Right hindlimb (tissue), 1 donor: Measurements from ENCODE around the gene MTUS2.

ENCODE experiments used
- DNase-seq: peaks from one replicate; pipeline ENCODE4 v3.0.0-alpha.2; 2018

The MTUS2 gene

GRCh38 chr13:29266756-29267733 lies 446.9 kb downstream of the MTUS2 start:
- DNase-seq = no peak

- DNase-seq = no peak
These were observed 450.3 kb downstream of the MTUS2 start for GRCh38 chr13:29270271-29270985.

- DNase-seq = no peak
These were observed 451.5 kb downstream of the MTUS2 start for GRCh38 chr13:29271606-29272005.

DNA sequence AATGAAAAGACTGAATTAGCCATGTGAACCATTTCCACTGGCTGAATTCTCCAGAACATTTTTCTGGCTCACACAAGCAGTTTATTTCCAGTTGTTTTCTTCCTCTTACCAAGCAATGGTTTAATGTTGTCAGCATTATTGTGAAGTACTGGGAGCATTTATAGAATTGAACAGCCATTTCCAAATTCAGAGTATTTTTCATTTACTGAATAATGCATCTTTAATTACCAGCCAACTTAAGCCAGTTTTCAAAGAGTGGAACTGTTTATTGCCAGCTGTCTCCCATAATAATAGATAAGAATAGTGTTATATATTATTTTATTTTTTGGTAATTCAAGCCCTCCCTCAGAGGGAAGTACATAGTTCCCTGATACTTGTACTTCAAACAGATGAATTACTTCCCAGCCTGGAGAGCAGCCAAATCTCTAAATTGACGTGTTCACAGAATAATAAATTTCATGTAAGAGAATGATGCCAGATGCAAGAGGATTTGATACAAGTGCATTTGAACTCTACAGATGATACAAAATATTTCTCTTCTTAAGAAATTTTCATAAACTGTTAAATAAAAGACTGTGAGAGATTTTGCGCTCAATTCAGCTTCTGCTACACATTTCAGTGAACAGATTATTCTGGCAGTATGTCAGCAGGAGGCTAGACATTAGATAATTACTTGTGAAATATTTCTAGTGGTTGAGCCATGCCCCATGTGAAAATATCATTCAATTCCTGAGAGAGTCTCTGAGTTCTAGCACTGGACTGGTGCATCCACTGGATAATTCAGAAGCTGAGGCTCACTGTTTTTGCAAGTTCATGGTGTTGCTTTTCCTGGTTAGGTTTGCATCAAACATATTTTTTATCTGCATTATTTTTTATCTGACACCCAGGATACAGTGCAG lies 459.5 kb downstream of the MTUS2 start:
- no peak for DNase-seq

GRCh38 chr13:29281932-29282495 lies 461.9 kb downstream of the MTUS2 start:
- no peak for DNase-seq

- DNase-seq = no peak
These were observed 464.6 kb downstream of the MTUS2 start for GRCh38 chr13:29284726-29285125.

DNA sequence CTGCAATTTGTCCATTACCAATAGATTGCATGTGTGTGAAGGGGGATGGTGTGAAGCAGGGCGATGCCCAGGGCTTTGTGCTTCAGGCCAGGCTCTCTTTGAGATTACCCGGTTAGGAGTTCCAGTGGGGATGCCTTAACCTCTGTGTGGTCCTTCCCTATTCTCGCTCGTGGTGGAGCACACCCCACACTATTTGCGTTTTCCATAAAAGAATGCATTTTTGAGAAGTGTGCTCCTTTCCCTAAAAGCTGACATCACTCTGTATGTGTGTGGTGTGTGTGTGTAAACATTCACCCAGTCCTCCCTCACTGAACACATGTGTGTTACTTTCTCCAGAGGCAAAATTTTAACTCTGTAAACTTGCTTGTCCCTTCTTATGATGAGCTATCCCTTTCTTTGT lies 467.1 kb downstream of the MTUS2 start:
- DNase-seq = no peak

GRCh38 chr13:29292045-29292444 lies 471.9 kb downstream of the MTUS2 start:
- no peak for DNase-seq

- no peak for DNase-seq
These were observed 474.7 kb downstream of the MTUS2 start for GRCh38 chr13:29294821-29295220.

DNA sequence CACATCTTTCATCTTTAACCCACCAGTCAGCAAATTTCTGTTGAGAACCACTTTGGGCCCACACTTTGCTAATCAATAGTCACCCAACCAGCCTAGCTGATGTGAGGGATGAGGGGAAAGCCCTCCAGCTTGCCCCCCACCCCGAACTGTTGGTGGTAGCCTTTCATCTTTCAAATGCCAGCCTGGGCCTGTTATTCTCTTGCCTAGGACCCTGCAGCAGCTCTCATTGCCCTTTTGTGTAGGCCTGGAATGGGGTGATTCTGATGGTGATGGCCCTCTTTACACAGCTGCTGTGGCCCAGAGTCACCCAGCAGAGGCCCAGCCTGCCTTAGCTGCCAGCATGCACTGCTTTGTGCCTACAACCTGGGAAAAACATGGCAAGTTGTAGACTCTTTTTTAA lies 480.9 kb downstream of the MTUS2 start:
- no peak for DNase-seq

DNA sequence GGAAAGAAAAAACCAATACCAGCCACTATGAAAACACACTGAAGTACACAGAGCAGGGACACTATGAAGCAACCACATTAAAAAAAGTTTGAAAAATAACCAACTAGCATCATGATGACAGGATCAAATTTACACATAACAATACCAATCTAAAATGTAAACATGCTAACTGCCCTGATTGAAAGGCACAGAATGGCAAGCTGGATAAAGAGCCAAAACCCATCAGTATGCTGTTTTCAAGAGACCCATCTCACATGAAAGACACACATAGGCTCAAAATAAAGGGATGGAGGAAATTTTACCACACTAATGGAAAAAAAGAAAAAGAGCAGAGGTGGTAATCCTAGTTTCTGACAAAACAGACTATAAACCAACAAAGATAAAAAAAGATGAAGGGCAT lies 484.0 kb downstream of the MTUS2 start:
- DNase-seq = no peak

DNA sequence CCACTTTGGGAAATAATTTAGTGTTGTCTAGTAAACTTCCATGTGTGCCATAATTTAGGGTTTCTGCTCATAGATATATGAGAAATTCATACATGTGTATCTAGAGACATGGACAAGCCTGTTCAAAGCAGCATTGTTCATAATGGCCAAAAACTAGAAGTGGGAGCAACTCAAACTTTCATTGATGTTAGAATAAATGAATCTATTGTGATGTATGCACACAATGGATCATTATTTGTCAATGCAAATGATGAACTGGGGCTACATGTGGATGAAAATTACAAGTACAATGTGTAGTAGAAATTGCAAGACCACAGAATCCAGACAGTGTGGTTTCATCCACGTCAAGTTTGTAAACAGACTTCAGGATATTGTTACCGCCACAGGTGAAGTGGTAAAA lies 490.7 kb downstream of the MTUS2 start:
- DNase-seq = no peak

DNA sequence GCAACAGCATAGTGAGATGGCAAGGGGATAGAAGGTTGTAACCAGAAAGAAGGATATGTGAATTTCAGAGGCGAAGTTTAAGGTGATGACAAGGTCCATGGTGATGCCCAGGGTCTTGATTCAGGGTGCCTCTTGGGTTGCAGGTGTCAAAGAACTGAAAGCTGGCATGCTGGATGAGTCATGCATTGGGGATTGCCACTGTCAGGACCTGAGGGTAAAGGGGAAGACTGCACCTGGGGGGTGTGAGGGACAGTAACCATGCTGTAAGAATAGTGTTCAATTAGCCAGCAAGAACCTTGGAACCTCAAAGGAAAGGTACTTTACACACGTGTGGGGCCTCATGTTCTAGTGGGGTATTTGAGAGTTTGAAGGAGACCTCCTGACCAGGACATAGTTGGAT lies 495.7 kb downstream of the MTUS2 start:
- no peak for DNase-seq

- no peak for DNase-seq
These were observed 497.7 kb downstream of the MTUS2 start for GRCh38 chr13:29317828-29318227.

DNA sequence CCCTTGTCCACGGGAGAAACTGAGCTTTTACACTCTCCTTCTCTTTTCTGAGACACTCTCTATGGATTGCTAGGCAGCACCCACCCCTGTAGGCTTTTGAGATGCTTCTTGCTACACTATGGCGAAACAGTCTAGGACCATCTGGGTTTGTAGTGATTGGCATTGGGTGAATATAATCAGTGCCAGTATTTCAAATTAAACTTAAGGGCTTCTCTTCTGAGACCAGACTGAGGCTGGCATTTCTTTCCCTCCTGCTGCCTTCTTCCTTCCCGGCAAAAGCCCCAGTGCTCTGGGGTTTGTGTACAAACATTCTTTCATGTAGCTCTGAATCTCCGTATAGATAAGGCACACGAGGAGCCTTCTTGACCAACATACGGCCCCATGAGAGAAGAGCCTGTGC lies 498.6 kb downstream of the MTUS2 start:
- DNase-seq = no peak

DNA sequence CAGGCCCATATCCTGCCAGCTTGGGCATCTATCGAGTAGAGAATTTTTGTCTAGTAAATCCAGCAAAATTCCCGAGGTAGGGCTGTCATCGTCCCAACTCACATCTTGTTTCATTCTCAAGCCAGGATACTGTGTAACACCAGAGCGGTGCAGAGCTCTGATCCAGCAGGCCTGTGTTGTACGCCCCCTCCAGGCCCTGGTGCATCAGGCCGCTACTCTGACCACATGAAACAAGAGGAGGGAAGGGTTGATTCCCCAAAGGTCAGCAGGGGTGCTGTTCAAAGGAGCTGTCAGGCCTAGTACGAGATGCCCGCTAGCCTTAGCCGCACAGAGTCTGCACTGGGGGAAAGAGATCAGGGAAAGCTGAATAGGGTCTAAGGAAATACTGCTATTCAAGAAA lies 499.3 kb downstream of the MTUS2 start:
- no peak for DNase-seq

DNA sequence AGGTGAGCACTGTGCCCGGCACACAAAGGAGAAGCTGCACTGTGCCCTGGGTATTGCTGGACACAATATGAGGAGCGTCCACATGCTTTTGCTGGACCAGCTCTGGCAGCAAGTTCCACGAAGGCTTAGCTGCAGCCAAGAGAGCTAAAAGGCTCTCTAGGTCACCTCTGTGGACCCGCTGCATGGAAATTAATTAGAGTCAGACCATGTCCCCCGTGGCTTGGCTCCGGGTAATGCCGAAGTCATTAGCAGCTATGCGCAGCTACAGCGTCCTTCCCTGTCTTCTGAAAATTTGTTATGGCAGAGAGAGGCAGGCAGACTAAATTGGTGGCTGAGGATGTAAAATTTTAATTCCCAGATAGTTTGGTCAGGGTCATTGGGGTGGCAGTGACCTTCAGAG lies 503.8 kb downstream of the MTUS2 start:
- DNase-seq = no peak

DNA sequence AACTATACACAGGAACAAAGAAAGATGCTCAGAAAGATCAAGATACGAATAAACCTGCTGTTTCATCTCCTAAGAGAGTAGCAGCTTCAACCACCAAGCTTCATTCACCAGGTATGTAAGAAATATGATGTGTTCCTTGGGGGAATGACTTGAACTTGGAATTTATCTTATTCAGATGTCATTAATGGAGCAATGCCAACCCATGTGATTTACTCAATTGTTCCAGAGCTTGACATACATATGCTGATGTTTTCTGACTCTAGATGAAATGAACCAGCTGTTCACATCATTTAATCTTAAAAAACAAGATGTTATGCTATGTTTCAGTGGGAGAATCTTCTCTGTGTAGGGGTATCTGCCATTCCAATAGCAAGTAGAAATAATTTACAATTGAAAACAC lies 504.5 kb downstream of the MTUS2 start:
- no peak for DNase-seq

DNA sequence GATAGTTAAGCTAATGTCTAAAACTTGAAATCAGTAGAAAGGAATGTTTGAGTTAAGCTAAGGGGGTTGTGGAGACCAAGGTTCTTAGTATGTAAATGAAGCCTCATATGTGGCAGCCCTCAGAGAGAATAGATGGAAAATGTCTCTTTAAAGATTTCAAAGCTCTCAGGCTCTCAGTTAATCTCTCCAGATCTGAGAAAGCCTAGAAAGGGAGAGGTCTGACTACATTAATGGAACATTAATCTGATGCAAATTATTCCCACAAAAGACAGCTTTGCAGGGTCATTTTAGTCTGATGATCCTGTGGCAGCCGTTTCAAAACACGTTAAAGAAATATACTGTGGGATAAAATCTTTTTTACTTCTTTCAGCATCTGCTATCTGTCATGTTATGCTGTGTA lies 508.4 kb downstream of the MTUS2 start:
- no peak for DNase-seq

DNA sequence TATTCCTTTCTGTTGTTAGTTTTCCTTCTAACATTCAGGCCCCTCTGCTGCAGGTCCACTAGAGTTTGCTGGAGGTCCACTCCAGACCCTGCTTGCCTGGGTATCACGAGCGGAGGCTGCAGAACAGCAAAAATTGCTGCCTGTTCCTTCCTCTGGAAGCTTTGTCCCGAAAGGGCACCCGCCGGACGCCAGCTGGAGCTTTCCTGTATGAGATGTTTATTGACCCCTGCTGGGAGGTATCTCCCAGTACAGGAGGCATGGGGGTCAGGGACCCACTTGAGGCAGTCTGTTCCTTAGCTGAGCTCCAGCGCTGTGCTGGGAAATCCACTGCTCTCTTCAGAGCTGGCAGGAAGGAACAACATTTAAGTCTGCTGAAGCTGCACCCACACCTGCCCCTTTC lies 516.2 kb downstream of the MTUS2 start:
- DNase-seq = no peak

- DNase-seq = no peak
These were observed 519.5 kb downstream of the MTUS2 start for GRCh38 chr13:29339386-29340272.
